Lower lobe of right lung (tissue), 2 donors: ENCODE results near the gene LUZP1. TPM values are rescaled to one million over a fixed set of nuclear protein-coding genes. Genes with fewer than 3 reads are reported as not detected.

Experiments
- ATAC-seq, 2 donors: fragments of 200-7000 bp; cut with Tn5 transposase; one replicate each; pipeline ENCODE4 v1.9.1; 2020 to 2022; ENCODE audit warnings: mild to moderate bottlenecking in 2 of 2, moderate library complexity in 2 of 2
- DNase-seq: peaks from one replicate; pipeline ENCODE4 v3.0.0-alpha.2; 2020
- H3K27ac ChIP-seq: fragments of 200-600 bp; one replicate; pipeline ENCODE4 v1.8.0; 2022
- H3K27me3 ChIP-seq: fragments of 200-600 bp; one replicate; pipeline ENCODE4 v1.8.0; 2022; ENCODE audit warnings: low read depth
- H3K36me3 ChIP-seq: fragments of 200-600 bp; one replicate; pipeline ENCODE4 v1.8.0; 2022; ENCODE audit warnings: mild to moderate bottlenecking
- H3K4me1 ChIP-seq: fragments of 200-600 bp; one replicate; pipeline ENCODE4 v1.8.0; 2022
- H3K4me3 ChIP-seq: fragments of 200-600 bp; one replicate; pipeline ENCODE4 v1.8.0; 2022; ENCODE audit warnings: mild to moderate bottlenecking
- H3K9me3 ChIP-seq: fragments of 200-600 bp; one replicate; pipeline ENCODE4 v1.8.0; 2022
- CTCF ChIP-seq: fragments of 200-600 bp; IDR thresholded peaks from one replicate; pipeline ENCODE4 v1.8.0; 2022; ENCODE audit warnings: antibody characterized with exemption, mild to moderate bottlenecking
- intact Hi-C: fragments of 100-400 bp; cut with DNase I; formaldehyde crosslinking; loops from one replicate; pipeline ENCODE4 v1.11.0; 2022
- total RNA-seq: library from RNA; stranded (reverse); fragmentation: NEBNext Ultra II Directional; extraction: Animal tissue kit (Norgen Biotek cat#: 25700); gene quantifications from one replicate; pipeline ENCODE4 v1.2.1, GENCODE V29; 2021
- donor health status: DM: no; HTN: yes; CAD: no; lungs with severe emphysema.

LUZP1 gene
- total RNA-seq, 1 donor from 2014 or later, result 32.5 TPM

- Histone ChIP-seq H3K27me3 (no peaks in the 10 kb centered on the region), H3K36me3 (no peaks in the 10 kb centered on the region), H3K27ac (no peak overlapping the region), H3K4me3 (no peak overlapping the region), H3K9me3 (no peaks in the 10 kb centered on the region), H3K4me1 (peaks cover 47% of the 10 kb centered on the region)
- intact Hi-C loops, result no loop called here
- ATAC-seq (no peak), DNase-seq (no peak)
- TF ChIP-seq CTCF, result no peak
These were observed 44.2 kb downstream of the LUZP1 start for GRCh38 chr1:23124259-23125026.

GRCh38 chr1:23123528-23123927 is 45.1 kb downstream of the LUZP1 start:
- Histone ChIP-seq H3K9me3 (no peaks in the 10 kb centered on the region), H3K27ac (no peak overlapping the region), H3K4me1 (peaks cover 56% of the 10 kb centered on the region), H3K4me3 (no peak overlapping the region), H3K36me3 (no peaks in the 10 kb centered on the region), H3K27me3 (no peaks in the 10 kb centered on the region)
- no peak for TF ChIP-seq CTCF
- intact Hi-C loops, result no loop called here
- no peak for DNase-seq
- no peak for ATAC-seq

- Histone ChIP-seq H3K4me3 (no peak overlapping the region), H3K4me1 (peaks cover 58% of the 10 kb centered on the region), H3K36me3 (no peaks in the 10 kb centered on the region), H3K27ac (peak overlapping the region; percentile 0), H3K9me3 (no peaks in the 10 kb centered on the region), H3K27me3 (no peaks in the 10 kb centered on the region)
- DNase-seq (no peak), ATAC-seq (no peak)
- TF ChIP-seq CTCF, result no peak
- intact Hi-C loops, result no loop called here
These were observed 45.9 kb downstream of the LUZP1 start for GRCh38 chr1:23122796-23123195.

GRCh38 chr1:23122023-23122748 is 46.5 kb downstream of the LUZP1 start:
- H3K27ac ChIP-seq, result peak overlapping the region; percentile 0
- H3K4me3 ChIP-seq, result no peak overlapping the region
- intact Hi-C loops, result no loop called here
- H3K4me1 ChIP-seq, result peaks cover 60% of the 10 kb centered on the region
- H3K9me3 ChIP-seq, result no peaks in the 10 kb centered on the region
- DNase-seq (no peak), ATAC-seq (peak; percentile 28 to 62)
- TF ChIP-seq CTCF, result no peak
- no peaks in the 10 kb centered on the region for H3K36me3 ChIP-seq
- H3K27me3 ChIP-seq, result no peaks in the 10 kb centered on the region

- DNase-seq, result no peak
- TF ChIP-seq CTCF, result no peak
These were observed 48.3 kb downstream of the LUZP1 start for GRCh38 chr1:23120383-23120782.

More at GRCh38 chr1:23120383-23120782, 48.3 kb downstream of the LUZP1 start:
- no peak for ATAC-seq
- H3K36me3 ChIP-seq, result no peaks in the 10 kb centered on the region
- intact Hi-C loops, result no loop called here
- H3K4me1 ChIP-seq, result peaks cover 50% of the 10 kb centered on the region
- no peak overlapping the region for H3K4me3 ChIP-seq
- no peaks in the 10 kb centered on the region for H3K27me3 ChIP-seq
- no peak overlapping the region for H3K27ac ChIP-seq
- H3K9me3 ChIP-seq, result no peaks in the 10 kb centered on the region
